HepG2 (cell line): ENCODE measurements around the gene JMJD4. TPM values are rescaled to one million over a fixed set of nuclear protein-coding genes. Genes with fewer than 3 reads are reported as not detected.

Source experiments
- ATAC-seq: fragments of 200-7000 bp; cut with Tn5 transposase; 3 replicates; pipeline ENCODE4 v1.9.1; 2020; ENCODE audit warnings: mild to moderate bottlenecking, moderate library complexity
- BruUV-seq: library from RNA; stranded (reverse); fragments of 400-500 nt; replicated peaks from 2 replicates; lab custom pipeline; 2021; lab: Mats Ljungman, UMichigan
- CTCF ChIA-PET: fragments of 300-600 bp; formaldehyde crosslinking; extraction: SDS; loops from one replicate; lab custom pipeline; 2021; ENCODE audit warnings: low total read pairs, inconsistent platforms, low intra/inter-chr PET ratio; lab: Yijun Ruan, JAX
- POLR2A ChIA-PET: fragments of 350-600 bp; sonication (Branson Sonifier 250); formaldehyde crosslinking; loops from one replicate; lab custom pipeline; 2020; ENCODE audit warnings: antibody characterized with exemption, inconsistent platforms; lab: Yijun Ruan, JAX
- DNase-seq: peaks from one replicate; pipeline ENCODE4 v3.0.0-alpha.2; 2015; ENCODE audit warnings: low spot score
- FAIRE-seq: peaks from 3 replicates; lab custom pipeline; 2011; peaks lifted over from hg19 to GRCh38; lab: Jason Lieb, UNC
- H2AFZ ChIP-seq: one replicate; pipeline ENCODE4 v1.6.1; 2011; ENCODE audit warnings: low read length, inconsistent platforms
- H3K27ac ChIP-seq: fragments of 300-600 bp; 3 replicates; pipeline ENCODE4 v1.8.0; 2011; ENCODE audit warnings: mixed run types, mild to moderate bottlenecking, mixed read lengths, low read length, inconsistent platforms; ENCODE audit not compliant: insufficient read depth; ENCODE audit errors: extremely low read length
- H3K27me3 ChIP-seq, 2 experiments: fragments of 200-600 bp in 1 of 2; 2 replicates in 1 of 2; 3 replicates in 1 of 2; pipeline versions ENCODE4 v1.6.0 to v1.8.0; 2011; ENCODE audit warnings: low read length in 2 of 2, mild to moderate bottlenecking in 2 of 2, moderate library complexity in 2 of 2, inconsistent platforms in 1 of 2; ENCODE audit not compliant: insufficient read depth in 2 of 2, control insufficient read depth in 1 of 2
- H3K36me3 ChIP-seq, 2 experiments: fragments of 200-600 bp in 1 of 2; replicated peaks in 1 of 2; 2 replicates in 1 of 2; 3 replicates in 1 of 2; pipeline versions ENCODE4 v1.5.1 to v1.8.0; 2011; ENCODE audit warnings: low read length in 2 of 2, inconsistent platforms in 1 of 2; ENCODE audit not compliant: insufficient read depth in 2 of 2, control insufficient read depth in 1 of 2
- H3K4me1 ChIP-seq: 2 replicates; pipeline ENCODE4 v1.5.1; 2012; ENCODE audit warnings: low read length, inconsistent platforms; ENCODE audit not compliant: insufficient read depth
- H3K4me2 ChIP-seq: 2 replicates; pipeline ENCODE4 v1.6.0; 2011; ENCODE audit warnings: low read depth, low read length, inconsistent platforms
- H3K4me3 ChIP-seq, 3 experiments: fragments of 200-600 bp in 1 of 3; sonication (generic), shearing (Covaris generic) in 1 of 3; replicated peaks in 1 of 3; 2 replicates each; pipeline ENCODE4 v1.5.1; 2011 to 2016; ENCODE audit warnings: low read length in 3 of 3, inconsistent platforms in 2 of 3, low read depth in 2 of 3, mild to moderate bottlenecking in 2 of 3, control low read depth in 1 of 3, mixed read lengths in 1 of 3; ENCODE audit not compliant: insufficient read depth in 1 of 3
- H3K79me2 ChIP-seq: one replicate; pipeline ENCODE4 v1.6.1; 2011; ENCODE audit warnings: low read length, inconsistent platforms; ENCODE audit not compliant: insufficient read depth
- H3K9ac ChIP-seq: 2 replicates; pipeline ENCODE4 v1.6.0; 2011; ENCODE audit warnings: mild to moderate bottlenecking, low read depth, low read length, inconsistent platforms; ENCODE audit not compliant: insufficient read depth
- H3K9me3 ChIP-seq: 2 replicates; pipeline ENCODE4 v1.5.1; 2012; ENCODE audit warnings: mild to moderate bottlenecking, low read length
- H4K20me1 ChIP-seq: 2 replicates; pipeline ENCODE4 v1.6.0; 2011; ENCODE audit warnings: inconsistent platforms, mild to moderate bottlenecking, low read length, moderate library complexity; ENCODE audit not compliant: insufficient read depth
- CBX2 ChIP-seq, 2 experiments: fragments of 200-600 bp in 1 of 2; sonication (generic); formaldehyde crosslinking in 1 of 2; IDR thresholded peaks; 2 replicates each; pipeline versions ENCODE4 v1.7.0 to v1.8.1; 2018 to 2022; ENCODE audit warnings: low read depth in 2 of 2, low read length in 1 of 2, mild to moderate bottlenecking in 1 of 2, missing genetic modification reagents in 1 of 2
- E2F2 ChIP-seq: sonication (generic); formaldehyde crosslinking; IDR thresholded peaks from 2 replicates; pipeline ENCODE4 v1.4.0; 2020; ENCODE audit warnings: missing genetic modification reagents, borderline replicate concordance
- IRF2 ChIP-seq: IDR thresholded peaks from 2 replicates; pipeline ENCODE4 v1.6.1; 2018; ENCODE audit warnings: missing genetic modification reagents, missing compliant biosample characterization
- KLF15 ChIP-seq: sonication (generic); formaldehyde crosslinking; IDR thresholded peaks from 2 replicates; pipeline ENCODE4 v1.8.1; 2023; ENCODE audit warnings: borderline replicate concordance, mild to moderate bottlenecking, inconsistent platforms, missing genetic modification reagents, mixed read lengths
- SOX13 ChIP-seq, 3 experiments: fragments of 450-650 bp in 1 of 3; sonication (generic) in 1 of 3; formaldehyde crosslinking in 1 of 3; IDR thresholded peaks in 2 of 3; conservative IDR thresholded peaks in 1 of 3; 2 replicates each; pipeline versions ENCODE4 v1.5.0 to v1.6.1; 2016 to 2020; ENCODE audit warnings: antibody characterized with exemption in 1 of 3, mild to moderate bottlenecking in 1 of 3, missing compliant biosample characterization in 1 of 3, missing genetic modification reagents in 1 of 3, moderate library complexity in 1 of 3
- ZNF142 ChIP-seq: sonication (generic); formaldehyde crosslinking; IDR thresholded peaks from 2 replicates; pipeline ENCODE4 v1.4.0; 2020; ENCODE audit warnings: missing genetic modification reagents
- ZNF414 ChIP-seq: sonication (generic); formaldehyde crosslinking; IDR thresholded peaks from 2 replicates; pipeline ENCODE4 v1.5.0; 2020; ENCODE audit warnings: missing genetic modification reagents
- ZNF44 ChIP-seq: sonication (generic); formaldehyde crosslinking; IDR thresholded peaks from 2 replicates; pipeline ENCODE4 v1.5.1; 2020; ENCODE audit warnings: mild to moderate bottlenecking, missing genetic modification reagents
- WGBS: methylation state at CpG from one replicate; pipeline ENCODE4 v1.1.6; 2017; ENCODE audit warnings: low lambda C conversion rate; 5-methylcytosine and 5-hydroxymethylcytosine counted together
- in situ Hi-C: cut with HindIII; loops from 2 replicates; pipeline ENCODE4 v1.10.0; 2017; ENCODE audit warnings: low pct_unique_long_range_greater_than_20kb; ENCODE audit not compliant: extremely low pct_ligation_motif_present
- intact Hi-C: fragments of 100-400 bp; cut with micrococcal nuclease; formaldehyde crosslinking; loops from one replicate; pipeline ENCODE4 v1.10.0; 2022; ENCODE audit not compliant: unreplicated experiment
- polyA plus RNA-seq, 8 experiments: library from polyadenylated mRNA; depleted of rRNA in 3 of 8; stranded (reverse) in 7 of 8; unstranded in 1 of 8; fragments of >200 nt; fragmentation: Illumina TruSeq in 4 of 8; extraction: Trizol in 4 of 8; gene quantifications; 2 replicates each; pipeline versions ENCODE4 v1.2.1 to v1.2.3, GENCODE V29; 2011 to 2016; ENCODE audit warnings: low read depth in 4 of 8, missing spikeins in 1 of 8, mixed read lengths in 1 of 8; ENCODE audit not compliant: insufficient read depth in 1 of 8
- total RNA-seq, 5 experiments: library from RNA; depleted of rRNA; stranded (reverse); fragments of >200 nt; fragmentation: Illumina TruSeq; extraction: Trizol; gene quantifications; 2 replicates each; pipeline ENCODE4 v1.2.3, GENCODE V29; 2016; ENCODE audit warnings: low read depth in 1 of 5

Gene JMJD4
- total and polyA plus RNA-seq, 2 of the 13 experiments (the other 11 are each of a cell fraction or from before 2014, with no cell fraction given) = 10.2 to 29.0 TPM

- no TSS peak for BruUV-seq
- 96% methylated on average over 7 of the region's 19 CpGs for WGBS
- Histone ChIP-seq H3K79me2 (no peaks in the 10 kb centered on the region), H3K4me1 (no peaks in the 10 kb centered on the region), H3K36me3 (peaks cover 19 to 44% of the 10 kb centered on the region in 2 experiments; a peak in 4 of 5 replicates), H3K27me3 (no peaks in the 10 kb centered on the region), H2AFZ (no peak overlapping the region), H3K4me3 (no peak overlapping the region), H3K27ac (no peak overlapping the region), H3K9ac (no peak overlapping the region), H4K20me1 (no peaks in the 10 kb centered on the region), H3K9me3 (no peaks in the 10 kb centered on the region), H3K4me2 (no peak overlapping the region)
- DNase-seq = no peak
- CTCF ChIA-PET = no interaction called here
- TF ChIP-seq SOX13 (IDR thresholded peaks at IDR 0.05) = no peak
- no peak for TF ChIP-seq SOX13 (CRISPR knock-in tag; conservative IDR thresholded peaks at IDR 0.05 in 1 of 2, IDR thresholded peaks at IDR 0.05 in 1 of 2)
- no peak for TF ChIP-seq CBX2 (IDR thresholded peaks at IDR 0.05; ENCODE audit: low read depth, low read length)
- TF ChIP-seq CBX2 (CRISPR knock-in tag; IDR thresholded peaks at IDR 0.05; ENCODE audit: low read depth) = no peak
- no peak for TF ChIP-seq ZNF142 (CRISPR knock-in tag)
- TF ChIP-seq E2F2 = no peak
- TF ChIP-seq KLF15 (CRISPR knock-in tag) = no peak
- no peak for TF ChIP-seq ZNF44 (CRISPR knock-in tag)
- TF ChIP-seq ZNF414 (CRISPR knock-in tag) = no peak
- TF ChIP-seq IRF2 (CRISPR knock-in tag) = no peak
- intact Hi-C loops = no loop called here
- in situ Hi-C loops = loop anchor here (10.0 kb wide), 1 partner anchor 265 kb away; no protein-coding TSS in a partner anchor
- no peak for FAIRE-seq
- no peak for ATAC-seq
- POLR2A ChIA-PET = no interaction called here
Measured at GRCh38 chr1:227749916-227750710, 15.0 kb upstream of the JMJD4 start.
